ENCODE measurements around the gene TMEM132D.

TMEM132D gene

GRCh38 chr12:129762436-129762835, 141.4 kb downstream of the TMEM132D start:
- Histone ChIP-seq H3K36me3 (ENCODE audit: control insufficient read depth, insufficient read depth, low read length) (no peaks in the 10 kb centered on the region), H3K4me1 (ENCODE audit: control insufficient read depth, insufficient read depth, low read length) (no peaks in the 10 kb centered on the region), H3K27me3 (ENCODE audit: control insufficient read depth, insufficient read depth, low read length) (no peaks in the 10 kb centered on the region), H3K4me3 (ENCODE audit: low read length) (no peak overlapping the region), H3K9me3 (ENCODE audit: control insufficient read depth, low read length) (peaks cover 6% of the 10 kb centered on the region), H3K9ac (ENCODE audit: low read length) (no peak overlapping the region)

GRCh38 chr12:129753586-129753985, 150.2 kb downstream of the TMEM132D start:
- Histone ChIP-seq H3K9ac (ENCODE audit: low read length) (no peak overlapping the region), H3K4me3 (ENCODE audit: low read length) (no peak overlapping the region), H3K9me3 (ENCODE audit: control insufficient read depth, low read length) (no peaks in the 10 kb centered on the region), H3K27me3 (ENCODE audit: control insufficient read depth, insufficient read depth, low read length) (no peaks in the 10 kb centered on the region), H3K36me3 (ENCODE audit: control insufficient read depth, insufficient read depth, low read length) (no peaks in the 10 kb centered on the region), H3K4me1 (ENCODE audit: control insufficient read depth, insufficient read depth, low read length) (no peaks in the 10 kb centered on the region)

GRCh38 chr12:129750421-129750820, 153.4 kb downstream of the TMEM132D start:
- no peak overlapping the region for H3K9ac ChIP-seq (ENCODE audit: low read length)

GRCh38 chr12:129746318-129746717, 157.5 kb downstream of the TMEM132D start:
- H3K9ac ChIP-seq (ENCODE audit: low read length) = no peak overlapping the region
- H3K4me1 ChIP-seq (ENCODE audit: control insufficient read depth, insufficient read depth, low read length) = no peaks in the 10 kb centered on the region
- H3K36me3 ChIP-seq (ENCODE audit: control insufficient read depth, insufficient read depth, low read length) = no peaks in the 10 kb centered on the region
- no peak overlapping the region for H3K4me3 ChIP-seq (ENCODE audit: low read length)
- H3K27me3 ChIP-seq (ENCODE audit: control insufficient read depth, insufficient read depth, low read length) = no peaks in the 10 kb centered on the region
- no peaks in the 10 kb centered on the region for H3K9me3 ChIP-seq (ENCODE audit: control insufficient read depth, low read length)

More at GRCh38 chr12:129750421-129750820, 153.4 kb downstream of the TMEM132D start:
- H3K4me1 ChIP-seq (ENCODE audit: control insufficient read depth, insufficient read depth, low read length) = no peaks in the 10 kb centered on the region
- H3K36me3 ChIP-seq (ENCODE audit: control insufficient read depth, insufficient read depth, low read length) = no peaks in the 10 kb centered on the region
- no peak overlapping the region for H3K4me3 ChIP-seq (ENCODE audit: low read length)
- no peaks in the 10 kb centered on the region for H3K9me3 ChIP-seq (ENCODE audit: control insufficient read depth, low read length)
- H3K27me3 ChIP-seq (ENCODE audit: control insufficient read depth, insufficient read depth, low read length) = no peaks in the 10 kb centered on the region

- H3K9ac ChIP-seq (ENCODE audit: low read length) = no peak overlapping the region
- no peaks in the 10 kb centered on the region for H3K36me3 ChIP-seq (ENCODE audit: control insufficient read depth, insufficient read depth, low read length)
- H3K9me3 ChIP-seq (ENCODE audit: control insufficient read depth, low read length) = no peaks in the 10 kb centered on the region
- no peaks in the 10 kb centered on the region for H3K4me1 ChIP-seq (ENCODE audit: control insufficient read depth, insufficient read depth, low read length)
- no peak overlapping the region for H3K4me3 ChIP-seq (ENCODE audit: low read length)
- H3K27me3 ChIP-seq (ENCODE audit: control insufficient read depth, insufficient read depth, low read length) = no peaks in the 10 kb centered on the region
These were observed 174.7 kb downstream of the TMEM132D start for GRCh38 chr12:129729170-129729569.

GRCh38 chr12:129727100-129727499, 176.7 kb downstream of the TMEM132D start:
- no peak overlapping the region for H3K4me3 ChIP-seq (ENCODE audit: low read length)
- no peaks in the 10 kb centered on the region for H3K4me1 ChIP-seq (ENCODE audit: control insufficient read depth, insufficient read depth, low read length)
- H3K9ac ChIP-seq (ENCODE audit: low read length) = no peak overlapping the region
- H3K9me3 ChIP-seq (ENCODE audit: control insufficient read depth, low read length) = no peaks in the 10 kb centered on the region
- no peaks in the 10 kb centered on the region for H3K27me3 ChIP-seq (ENCODE audit: control insufficient read depth, insufficient read depth, low read length)
- H3K36me3 ChIP-seq (ENCODE audit: control insufficient read depth, insufficient read depth, low read length) = no peaks in the 10 kb centered on the region

- H3K4me3 ChIP-seq (ENCODE audit: low read length) = no peak overlapping the region
- H3K9ac ChIP-seq (ENCODE audit: low read length) = no peak overlapping the region
- H3K36me3 ChIP-seq (ENCODE audit: control insufficient read depth, insufficient read depth, low read length) = no peaks in the 10 kb centered on the region
- no peaks in the 10 kb centered on the region for H3K4me1 ChIP-seq (ENCODE audit: control insufficient read depth, insufficient read depth, low read length)
- H3K27me3 ChIP-seq (ENCODE audit: control insufficient read depth, insufficient read depth, low read length) = no peaks in the 10 kb centered on the region
- no peaks in the 10 kb centered on the region for H3K9me3 ChIP-seq (ENCODE audit: control insufficient read depth, low read length)
These were observed 180.6 kb downstream of the TMEM132D start for GRCh38 chr12:129723260-129723659.

- no peaks in the 10 kb centered on the region for H3K36me3 ChIP-seq (ENCODE audit: control insufficient read depth, insufficient read depth, low read length)
- H3K27me3 ChIP-seq (ENCODE audit: control insufficient read depth, insufficient read depth, low read length) = no peaks in the 10 kb centered on the region
- no peaks in the 10 kb centered on the region for H3K9me3 ChIP-seq (ENCODE audit: control insufficient read depth, low read length)
- H3K4me1 ChIP-seq (ENCODE audit: control insufficient read depth, insufficient read depth, low read length) = no peaks in the 10 kb centered on the region
- H3K4me3 ChIP-seq (ENCODE audit: low read length) = no peak overlapping the region
- no peak overlapping the region for H3K9ac ChIP-seq (ENCODE audit: low read length)
These were observed 183.2 kb downstream of the TMEM132D start for GRCh38 chr12:129720618-129721017.

- Histone ChIP-seq H3K4me1 (ENCODE audit: control insufficient read depth, insufficient read depth, low read length) (no peaks in the 10 kb centered on the region), H3K36me3 (ENCODE audit: control insufficient read depth, insufficient read depth, low read length) (no peaks in the 10 kb centered on the region), H3K9me3 (ENCODE audit: control insufficient read depth, low read length) (no peaks in the 10 kb centered on the region), H3K27me3 (ENCODE audit: control insufficient read depth, insufficient read depth, low read length) (no peaks in the 10 kb centered on the region), H3K9ac (ENCODE audit: low read length) (no peak overlapping the region), H3K4me3 (ENCODE audit: low read length) (no peak overlapping the region)
These were observed 184.4 kb downstream of the TMEM132D start for GRCh38 chr12:129719416-129719815.

GRCh38 chr12:129717438-129717837, 186.4 kb downstream of the TMEM132D start:
- H3K4me3 ChIP-seq (ENCODE audit: low read length) = no peak overlapping the region
- H3K36me3 ChIP-seq (ENCODE audit: control insufficient read depth, insufficient read depth, low read length) = no peaks in the 10 kb centered on the region
- H3K4me1 ChIP-seq (ENCODE audit: control insufficient read depth, insufficient read depth, low read length) = no peaks in the 10 kb centered on the region
- H3K9me3 ChIP-seq (ENCODE audit: control insufficient read depth, low read length) = no peaks in the 10 kb centered on the region
- H3K27me3 ChIP-seq (ENCODE audit: control insufficient read depth, insufficient read depth, low read length) = no peaks in the 10 kb centered on the region
- H3K9ac ChIP-seq (ENCODE audit: low read length) = no peak overlapping the region

GRCh38 chr12:129716825-129717224, 187.0 kb downstream of the TMEM132D start:
- Histone ChIP-seq H3K36me3 (ENCODE audit: control insufficient read depth, insufficient read depth, low read length) (no peaks in the 10 kb centered on the region), H3K27me3 (ENCODE audit: control insufficient read depth, insufficient read depth, low read length) (no peaks in the 10 kb centered on the region), H3K4me3 (ENCODE audit: low read length) (no peak overlapping the region), H3K9me3 (ENCODE audit: control insufficient read depth, low read length) (no peaks in the 10 kb centered on the region), H3K4me1 (ENCODE audit: control insufficient read depth, insufficient read depth, low read length) (no peaks in the 10 kb centered on the region), H3K9ac (ENCODE audit: low read length) (no peak overlapping the region)

GRCh38 chr12:129706716-129707115, 197.1 kb downstream of the TMEM132D start:
- H3K27me3 ChIP-seq (ENCODE audit: control insufficient read depth, insufficient read depth, low read length) = no peaks in the 10 kb centered on the region
- no peaks in the 10 kb centered on the region for H3K9me3 ChIP-seq (ENCODE audit: control insufficient read depth, low read length)
- no peak overlapping the region for H3K9ac ChIP-seq (ENCODE audit: low read length)
- no peaks in the 10 kb centered on the region for H3K4me1 ChIP-seq (ENCODE audit: control insufficient read depth, insufficient read depth, low read length)
- H3K4me3 ChIP-seq (ENCODE audit: low read length) = no peak overlapping the region
- no peaks in the 10 kb centered on the region for H3K36me3 ChIP-seq (ENCODE audit: control insufficient read depth, insufficient read depth, low read length)

- Histone ChIP-seq H3K9me3 (ENCODE audit: control insufficient read depth, low read length) (no peaks in the 10 kb centered on the region), H3K27me3 (ENCODE audit: control insufficient read depth, insufficient read depth, low read length) (no peaks in the 10 kb centered on the region), H3K4me1 (ENCODE audit: control insufficient read depth, insufficient read depth, low read length) (no peaks in the 10 kb centered on the region), H3K4me3 (ENCODE audit: low read length) (no peak overlapping the region), H3K9ac (ENCODE audit: low read length) (no peak overlapping the region), H3K36me3 (ENCODE audit: control insufficient read depth, insufficient read depth, low read length) (no peaks in the 10 kb centered on the region)
These were observed 199.5 kb downstream of the TMEM132D start for GRCh38 chr12:129704232-129704830.
